HCT116 (cell line): ENCODE data around the gene BCKDHB.

ENCODE experiments used
- CEBPB ChIP-seq: IDR thresholded peaks from 2 replicates; pipeline ENCODE4 v1.6.1; 2012; ENCODE audit warnings: low read depth
- EGR1 ChIP-seq: IDR thresholded peaks from 2 replicates; pipeline ENCODE4 v1.6.1; 2012; ENCODE audit warnings: low read depth
- EZH2 ChIP-seq: fragments of 200-600 bp; sonication (generic); IDR thresholded peaks from 2 replicates; pipeline ENCODE4 v1.6.1; 2017; ENCODE audit warnings: antibody characterized with exemption, mixed run types
- EZH2phosphoT487 ChIP-seq: fragments of 200-600 bp; IDR thresholded peaks from 2 replicates; pipeline ENCODE4 v1.6.1; 2018; ENCODE audit warnings: antibody characterized with exemption, borderline replicate concordance
- JUND ChIP-seq: IDR thresholded peaks from 2 replicates; pipeline ENCODE4 v1.6.1; 2012
- POLR2A ChIP-seq: IDR thresholded peaks from 2 replicates; pipeline ENCODE4 v1.7.0; 2011; ENCODE audit warnings: borderline replicate concordance; ENCODE audit not compliant: insufficient read depth, insufficient read length; ENCODE audit errors: extremely low read depth
- RAD21 ChIP-seq: IDR thresholded peaks from 2 replicates; pipeline ENCODE4 v1.6.1; 2012; ENCODE audit warnings: low read depth, mild to moderate bottlenecking
- SP1 ChIP-seq: IDR thresholded peaks from 2 replicates; pipeline ENCODE4 v1.6.1; 2012; ENCODE audit warnings: low read depth
- YY1 ChIP-seq: IDR thresholded peaks from 2 replicates; pipeline ENCODE4 v1.6.1; 2011; ENCODE audit warnings: low read length, low read depth, moderate library complexity, mild to moderate bottlenecking; ENCODE audit not compliant: insufficient replicate concordance; ENCODE audit errors: extremely low read depth
- ZNF274 ChIP-seq: fragments of 200-500 bp; sonication (Bioruptor generic); IDR thresholded peaks from 2 replicates; pipeline ENCODE4 v1.6.1; 2014; ENCODE audit warnings: mild to moderate bottlenecking, low read depth, low read length, inconsistent platforms
- TF ChIP-seq, protein P1 (sequence below), 3 experiments: fragments of 200-600 bp in 1 of 3; sonication (generic) in 1 of 3; IDR thresholded peaks in 2 of 3; conservative IDR thresholded peaks in 1 of 3; 2 replicates each; pipeline ENCODE4 v1.5.1; 2012 to 2017; ENCODE audit warnings: low read depth in 2 of 3, low read length in 2 of 3, antibody characterized with exemption in 1 of 3, borderline replicate concordance in 1 of 3, control low read depth in 1 of 3, mild to moderate bottlenecking in 1 of 3, mixed read lengths in 1 of 3, mixed run types in 1 of 3, moderate library complexity in 1 of 3; ENCODE audit not compliant: insufficient read depth in 1 of 3
- TF ChIP-seq, protein P2 (sequence below): IDR thresholded peaks from 2 replicates; pipeline ENCODE4 v1.6.1; 2012

DNA sequence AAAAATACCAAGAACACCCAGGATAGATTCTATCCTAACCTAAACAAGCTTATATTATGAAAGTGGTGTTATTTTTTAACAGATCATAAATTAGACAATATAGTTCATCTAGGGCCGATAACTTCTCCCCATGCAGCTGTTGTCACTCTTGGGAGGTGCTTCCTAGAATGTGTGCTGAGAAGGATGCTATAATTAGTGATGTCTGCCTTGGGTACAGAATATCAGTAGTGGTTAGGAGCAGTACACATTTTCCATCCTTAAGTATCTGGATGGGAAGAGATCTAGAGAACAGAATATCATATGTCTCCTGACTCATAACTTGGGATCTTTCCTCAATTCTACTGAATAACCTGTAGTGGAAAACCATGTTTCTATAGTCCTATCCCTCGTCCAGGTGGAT, 214.5 kb downstream of the BCKDHB start:
- TF ChIP-seq JUND = no peak
- TF ChIP-seq POLR2A = no peak
- TF ChIP-seq CEBPB = no peak
- TF ChIP-seq EZH2phosphoT487 = no peak
- no peak for TF ChIP-seq EZH2
- no peak for TF ChIP-seq SP1
- TF ChIP-seq, protein P1, sequence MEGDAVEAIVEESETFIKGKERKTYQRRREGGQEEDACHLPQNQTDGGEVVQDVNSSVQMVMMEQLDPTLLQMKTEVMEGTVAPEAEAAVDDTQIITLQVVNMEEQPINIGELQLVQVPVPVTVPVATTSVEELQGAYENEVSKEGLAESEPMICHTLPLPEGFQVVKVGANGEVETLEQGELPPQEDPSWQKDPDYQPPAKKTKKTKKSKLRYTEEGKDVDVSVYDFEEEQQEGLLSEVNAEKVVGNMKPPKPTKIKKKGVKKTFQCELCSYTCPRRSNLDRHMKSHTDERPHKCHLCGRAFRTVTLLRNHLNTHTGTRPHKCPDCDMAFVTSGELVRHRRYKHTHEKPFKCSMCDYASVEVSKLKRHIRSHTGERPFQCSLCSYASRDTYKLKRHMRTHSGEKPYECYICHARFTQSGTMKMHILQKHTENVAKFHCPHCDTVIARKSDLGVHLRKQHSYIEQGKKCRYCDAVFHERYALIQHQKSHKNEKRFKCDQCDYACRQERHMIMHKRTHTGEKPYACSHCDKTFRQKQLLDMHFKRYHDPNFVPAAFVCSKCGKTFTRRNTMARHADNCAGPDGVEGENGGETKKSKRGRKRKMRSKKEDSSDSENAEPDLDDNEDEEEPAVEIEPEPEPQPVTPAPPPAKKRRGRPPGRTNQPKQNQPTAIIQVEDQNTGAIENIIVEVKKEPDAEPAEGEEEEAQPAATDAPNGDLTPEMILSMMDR (IDR thresholded peaks at IDR 0.05 in 2 of 3, conservative IDR thresholded peaks at IDR 0.05 in 1 of 3; ENCODE audit: borderline replicate concordance in 1 of 3, insufficient read depth in 1 of 3, low read depth in 2 of 3, low read length in 2 of 3) = no peak
- TF ChIP-seq ZNF274 = no peak
- TF ChIP-seq, protein P2, sequence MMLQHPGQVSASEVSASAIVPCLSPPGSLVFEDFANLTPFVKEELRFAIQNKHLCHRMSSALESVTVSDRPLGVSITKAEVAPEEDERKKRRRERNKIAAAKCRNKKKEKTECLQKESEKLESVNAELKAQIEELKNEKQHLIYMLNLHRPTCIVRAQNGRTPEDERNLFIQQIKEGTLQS = no peak
- no peak for TF ChIP-seq YY1
- no peak for TF ChIP-seq EGR1
- TF ChIP-seq RAD21 = no peak
